PC-3 (cell line): Measurements from ENCODE around the gene ASTN2.

Source experiments
- EZH2 ChIP-seq: fragments of 300-600 bp; sonication (generic); IDR thresholded peaks from one replicate; pipeline ENCODE4 v1.6.1; 2017; ENCODE audit warnings: antibody characterized with exemption, mild to moderate bottlenecking, low read length; ENCODE audit not compliant: unreplicated experiment
- TF ChIP-seq, protein P1 (sequence below): fragments of 300-600 bp; sonication (generic); conservative IDR thresholded peaks from 2 replicates; pipeline ENCODE4 v1.5.1; 2017; ENCODE audit warnings: antibody characterized with exemption, low read depth, mild to moderate bottlenecking, low read length

DNA sequence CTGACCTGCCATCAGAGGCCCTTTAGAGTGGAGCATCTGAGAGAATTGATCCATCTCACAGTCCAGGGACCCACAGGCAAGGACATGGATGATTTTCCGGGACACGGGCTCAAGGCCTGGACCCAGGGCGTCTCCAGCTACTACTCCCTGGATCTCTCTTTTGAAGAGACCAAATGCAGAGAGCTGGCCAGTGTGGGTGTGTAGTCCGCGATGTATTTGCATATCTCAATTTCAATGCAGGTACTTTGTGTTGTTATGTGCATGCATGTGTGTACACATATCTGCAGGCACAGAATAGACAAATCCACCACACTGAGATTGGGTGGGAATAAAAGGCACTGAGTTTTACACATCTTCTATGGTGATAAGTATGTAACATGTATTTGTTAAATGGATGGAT lies 30.8 kb upstream of the ASTN2 start:
- TF ChIP-seq, protein P1, sequence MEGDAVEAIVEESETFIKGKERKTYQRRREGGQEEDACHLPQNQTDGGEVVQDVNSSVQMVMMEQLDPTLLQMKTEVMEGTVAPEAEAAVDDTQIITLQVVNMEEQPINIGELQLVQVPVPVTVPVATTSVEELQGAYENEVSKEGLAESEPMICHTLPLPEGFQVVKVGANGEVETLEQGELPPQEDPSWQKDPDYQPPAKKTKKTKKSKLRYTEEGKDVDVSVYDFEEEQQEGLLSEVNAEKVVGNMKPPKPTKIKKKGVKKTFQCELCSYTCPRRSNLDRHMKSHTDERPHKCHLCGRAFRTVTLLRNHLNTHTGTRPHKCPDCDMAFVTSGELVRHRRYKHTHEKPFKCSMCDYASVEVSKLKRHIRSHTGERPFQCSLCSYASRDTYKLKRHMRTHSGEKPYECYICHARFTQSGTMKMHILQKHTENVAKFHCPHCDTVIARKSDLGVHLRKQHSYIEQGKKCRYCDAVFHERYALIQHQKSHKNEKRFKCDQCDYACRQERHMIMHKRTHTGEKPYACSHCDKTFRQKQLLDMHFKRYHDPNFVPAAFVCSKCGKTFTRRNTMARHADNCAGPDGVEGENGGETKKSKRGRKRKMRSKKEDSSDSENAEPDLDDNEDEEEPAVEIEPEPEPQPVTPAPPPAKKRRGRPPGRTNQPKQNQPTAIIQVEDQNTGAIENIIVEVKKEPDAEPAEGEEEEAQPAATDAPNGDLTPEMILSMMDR, result no peak
- TF ChIP-seq EZH2, result no peak
